ENCODE measurements around the gene SREBF2. TPM values are rescaled to one million over a fixed set of nuclear protein-coding genes. Genes with fewer than 3 reads are reported as not detected.

The SREBF2 gene
- total RNA-seq, 1 experiment from 2014 or later: 129 TPM

DNA sequence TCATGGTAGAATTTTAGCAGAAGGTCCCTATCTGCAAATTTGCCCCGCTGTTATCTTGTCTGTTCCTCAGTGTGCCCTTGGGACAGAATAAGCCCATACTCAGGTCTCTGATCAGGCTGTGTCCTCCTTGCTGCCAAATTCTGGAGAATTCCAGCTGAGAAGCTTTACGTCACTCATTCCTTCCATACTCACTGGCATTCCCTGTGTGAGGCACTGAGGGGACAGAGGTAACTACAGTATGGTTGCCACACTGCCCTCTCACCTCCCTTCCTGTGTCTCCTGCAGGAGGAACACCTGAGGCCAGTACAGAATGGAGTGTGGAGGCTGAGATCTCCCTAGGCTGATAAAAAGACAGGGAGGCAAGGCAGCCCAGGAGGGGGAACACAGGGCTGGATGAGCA lies 50.5 kb downstream of the SREBF2 start:
- CTCF ChIA-PET: no interaction called here
- BruUV-seq (replicated peaks): no TSS peak
- intact Hi-C loops (cut with micrococcal nuclease): no loop called here
- H4K20me1 ChIP-seq (ENCODE audit: insufficient read depth): no peaks in the 10 kb centered on the region
- no peaks in the 10 kb centered on the region for H3K4me1 ChIP-seq (ENCODE audit: control insufficient read depth in 1 of 2, insufficient read depth in 2 of 2, low read length in 2 of 2)
- H3K4me2 ChIP-seq (ENCODE audit: low read length): no peak overlapping the region
- no peak for TF ChIP-seq FOSL1 (IDR thresholded peaks at IDR 0.05; ENCODE audit: low read depth)
- TF ChIP-seq POLR2A (IDR thresholded peaks at IDR 0.05; ENCODE audit: borderline replicate concordance, extremely low read depth, insufficient read depth, insufficient read length): no peak
- no peak for TF ChIP-seq EZH2 (IDR thresholded peaks at IDR 0.05)
- no peak for TF ChIP-seq CTCF (IDR thresholded peaks at IDR 0.05 in 2 of 3, conservative IDR thresholded peaks at IDR 0.05 in 1 of 3; ENCODE audit: borderline replicate concordance in 1 of 3, insufficient read depth in 1 of 3, low read depth in 2 of 3, low read length in 2 of 3)
- no peak for TF ChIP-seq TCF7L2 (IDR thresholded peaks at IDR 0.05; ENCODE audit: borderline replicate concordance, extremely low read depth, insufficient read depth, insufficient read length)
- no peak for TF ChIP-seq SP1 (IDR thresholded peaks at IDR 0.05; ENCODE audit: low read depth)
- no peak for TF ChIP-seq ZFX (IDR thresholded peaks at IDR 0.05)
- no peak for TF ChIP-seq EZH2phosphoT487 (IDR thresholded peaks at IDR 0.05; ENCODE audit: borderline replicate concordance)
- no peak for TF ChIP-seq REST (IDR thresholded peaks at IDR 0.05; ENCODE audit: low read depth)
- TF ChIP-seq EGR1 (IDR thresholded peaks at IDR 0.05; ENCODE audit: low read depth): no peak
- no peak for TF ChIP-seq ELF1 (IDR thresholded peaks at IDR 0.05; ENCODE audit: borderline replicate concordance, low read depth)
- TF ChIP-seq CEBPB (IDR thresholded peaks at IDR 0.05; ENCODE audit: low read depth): no peak
- no peak for TF ChIP-seq ZNF274 (IDR thresholded peaks at IDR 0.05; ENCODE audit: low read depth, low read length)
- TF ChIP-seq POLR2AphosphoS5 (IDR thresholded peaks at IDR 0.05; ENCODE audit: low read depth, low read length): no peak
- no peak for TF ChIP-seq SIN3A (IDR thresholded peaks at IDR 0.05; ENCODE audit: low read depth)
- TF ChIP-seq ZBTB33 (IDR thresholded peaks at IDR 0.05; ENCODE audit: extremely low read depth, insufficient replicate concordance, low read length): no peak
- no peak overlapping the region for H3K9ac ChIP-seq (ENCODE audit: low read length)
- H3K9me2 ChIP-seq (ENCODE audit: insufficient read depth): no peaks in the 10 kb centered on the region
- H3K36me3 ChIP-seq (ENCODE audit: control insufficient read depth in 1 of 2, insufficient read depth in 2 of 2, low read length in 2 of 2): peaks cover 46 to 53% of the 10 kb centered on the region in 2 experiments
- H3K27me3 ChIP-seq (ENCODE audit: insufficient read depth, low read length): no peaks in the 10 kb centered on the region
- no peaks in the 10 kb centered on the region for H3K79me2 ChIP-seq (ENCODE audit: insufficient read depth, low read length)
- POLR2A ChIA-PET: no interaction called here
- H3K27ac ChIP-seq (ENCODE audit: low read depth, low read length): no peak overlapping the region
- RAD21 ChIA-PET (ENCODE audit: low non-redundant PET in 1 of 2, low total read pairs in 2 of 2, uncharacterized antibody in 2 of 2, unreplicated experiment in 2 of 2): no interaction called here
- DNase-seq (ENCODE audit: low read depth, low spot score): no peak
- no peak for ATAC-seq
- no peak overlapping the region for H2AFZ ChIP-seq (ENCODE audit: low read depth, low read length, poor library complexity, severe bottlenecking)
- H3K9me3 ChIP-seq (ENCODE audit: control insufficient read depth in 1 of 2, insufficient read depth in 1 of 2, low read depth in 1 of 2, low read length in 2 of 2): no peaks in the 10 kb centered on the region
- no peak overlapping the region for H3K4me3 ChIP-seq (replicated peaks in 1 of 2; ENCODE audit: low read depth in 1 of 2, low read length in 2 of 2)
